Gastroesophageal sphincter (tissue), 3 donors: ENCODE measurements around the gene ZNF562.

ENCODE experiments used
- CTCF ChIP-seq, 4 experiments: fragments of 200-600 bp in 2 of 4; fragments of 450-650 bp in 2 of 4; sonication (generic) in 1 of 4; IDR thresholded peaks; one replicate each; pipeline ENCODE4 v1.5.1; 2017 to 2019; ENCODE audit warnings: antibody characterized with exemption in 4 of 4, mild to moderate bottlenecking in 2 of 4, moderate library complexity in 2 of 4
- EP300 ChIP-seq: sonication (generic); formaldehyde crosslinking; IDR thresholded peaks from one replicate; pipeline ENCODE4 v1.6.1; 2017; ENCODE audit warnings: antibody characterized with exemption, mild to moderate bottlenecking
- POLR2A ChIP-seq, 2 donors: fragments of 450-650 bp; IDR thresholded peaks; one replicate each; pipeline ENCODE4 v1.6.1; 2017; ENCODE audit warnings: antibody characterized with exemption in 2 of 2, mild to moderate bottlenecking in 2 of 2, moderate library complexity in 1 of 2

GRCh38 chr19:9650345-9650744 is 24.6 kb downstream of the ZNF562 start:
- TF ChIP-seq EP300 (no peak), POLR2A (IDR thresholded peaks at IDR 0.05) (no peak), CTCF (IDR thresholded peaks at IDR 0.05) (no peak)
